WERI-Rb-1 (cell line): ENCODE results near the gene SERPING1.

Source experiments
- DNase-seq: peaks from one replicate; pipeline ENCODE4 v3.0.0-alpha.2; 2020
- H3K27ac ChIP-seq: fragments of 250-450 bp; sonication (Bioruptor Pico); 2 replicates; pipeline ENCODE4 v1.5.1; 2020; ENCODE audit warnings: mild to moderate bottlenecking, moderate library complexity
- H3K27me3 ChIP-seq: fragments of 250-450 bp; sonication (Bioruptor Pico); 2 replicates; pipeline ENCODE4 v1.5.1; 2021; ENCODE audit warnings: mild to moderate bottlenecking, low read depth, moderate library complexity; ENCODE audit not compliant: insufficient read depth, severe bottlenecking
- H3K36me3 ChIP-seq: fragments of 250-450 bp; sonication (Bioruptor Pico); 2 replicates; pipeline ENCODE4 v1.5.1; 2020; ENCODE audit warnings: mild to moderate bottlenecking, moderate library complexity
- H3K4me3 ChIP-seq: 2 replicates; pipeline ENCODE4 v1.5.1; 2011; ENCODE audit warnings: low read depth, mild to moderate bottlenecking, control low read depth, low read length
- H3K9me3 ChIP-seq: fragments of 250-450 bp; sonication (Bioruptor Pico); 2 replicates; pipeline ENCODE4 v1.5.1; 2021; ENCODE audit warnings: mild to moderate bottlenecking, moderate library complexity; ENCODE audit not compliant: severe bottlenecking
- CTCF ChIP-seq: IDR thresholded peaks from 2 replicates; pipeline ENCODE4 v1.5.1; 2011; ENCODE audit warnings: low read depth, mild to moderate bottlenecking, control low read depth, inconsistent platforms, low read length

SERPING1 gene

GRCh38 chr11:57662893-57663292 lies 65.4 kb downstream of the SERPING1 start:
- TF ChIP-seq CTCF, result peak; percentile 41; the same call in 1 of the 2 replicates
- H3K9me3 ChIP-seq, result no peaks in the 10 kb centered on the region
- H3K36me3 ChIP-seq, result peaks cover 29% of the 10 kb centered on the region
- no peak for DNase-seq
- no peak overlapping the region for H3K27ac ChIP-seq
- no peak overlapping the region for H3K4me3 ChIP-seq
- no peaks in the 10 kb centered on the region for H3K27me3 ChIP-seq

- no peak for TF ChIP-seq CTCF
- no peaks in the 10 kb centered on the region for H3K9me3 ChIP-seq
- H3K27ac ChIP-seq, result no peak overlapping the region
- no peak for DNase-seq
- H3K4me3 ChIP-seq, result no peak overlapping the region
- no peaks in the 10 kb centered on the region for H3K27me3 ChIP-seq
- peaks cover 33% of the 10 kb centered on the region for H3K36me3 ChIP-seq
Observed at GRCh38 chr11:57663975-57664374, 66.5 kb downstream of the SERPING1 start.
